Liver (tissue), 3 donors: ENCODE results near the gene MAPK8IP2.

ENCODE experiments used
- ATF3 ChIP-seq: IDR thresholded peaks from 2 replicates; pipeline ENCODE4 v1.6.1; 2016; ENCODE audit warnings: antibody characterized with exemption
- RAD21 ChIP-seq, 2 donors: IDR thresholded peaks; 2 replicates each; pipeline ENCODE4 v1.6.1; 2016; ENCODE audit warnings: antibody characterized with exemption in 2 of 2, mild to moderate bottlenecking in 2 of 2
- REST ChIP-seq: IDR thresholded peaks from 2 replicates; pipeline ENCODE4 v1.6.1; 2016; ENCODE audit warnings: antibody characterized with exemption, mild to moderate bottlenecking
- YY1 ChIP-seq: IDR thresholded peaks from 2 replicates; pipeline ENCODE4 v1.6.1; 2016; ENCODE audit warnings: antibody characterized with exemption, mild to moderate bottlenecking
- TF ChIP-seq, protein P1 (sequence below): fragments of 150-350 bp; IDR thresholded peaks from 2 replicates; pipeline ENCODE4 v1.5.1; 2017; ENCODE audit warnings: improper control_type of control experiment, low read depth, low read length; ENCODE audit not compliant: missing input control
- donor health status: healthy.
- donor health status: healthy.

DNA sequence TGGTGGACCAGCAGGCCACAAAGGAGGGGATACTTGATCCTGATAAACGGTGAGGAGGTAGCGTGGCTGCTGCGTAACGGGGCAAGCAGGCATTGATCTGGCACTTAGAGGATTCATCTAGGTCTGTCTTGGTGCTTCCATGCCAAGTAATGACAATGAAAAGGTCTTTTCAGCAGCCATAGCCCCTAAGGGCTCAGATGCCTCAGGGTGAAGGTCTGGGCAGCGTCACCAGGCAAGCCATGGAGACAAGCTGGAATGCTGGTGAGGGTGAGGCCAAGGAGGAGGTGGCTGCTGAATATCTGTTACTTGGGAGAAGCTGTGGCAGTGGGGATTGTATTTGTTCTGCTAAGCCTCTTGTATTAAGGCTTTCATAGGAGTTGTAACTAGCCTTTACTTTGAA is 13.2 kb upstream of the MAPK8IP2 start:
- TF ChIP-seq, protein P1, sequence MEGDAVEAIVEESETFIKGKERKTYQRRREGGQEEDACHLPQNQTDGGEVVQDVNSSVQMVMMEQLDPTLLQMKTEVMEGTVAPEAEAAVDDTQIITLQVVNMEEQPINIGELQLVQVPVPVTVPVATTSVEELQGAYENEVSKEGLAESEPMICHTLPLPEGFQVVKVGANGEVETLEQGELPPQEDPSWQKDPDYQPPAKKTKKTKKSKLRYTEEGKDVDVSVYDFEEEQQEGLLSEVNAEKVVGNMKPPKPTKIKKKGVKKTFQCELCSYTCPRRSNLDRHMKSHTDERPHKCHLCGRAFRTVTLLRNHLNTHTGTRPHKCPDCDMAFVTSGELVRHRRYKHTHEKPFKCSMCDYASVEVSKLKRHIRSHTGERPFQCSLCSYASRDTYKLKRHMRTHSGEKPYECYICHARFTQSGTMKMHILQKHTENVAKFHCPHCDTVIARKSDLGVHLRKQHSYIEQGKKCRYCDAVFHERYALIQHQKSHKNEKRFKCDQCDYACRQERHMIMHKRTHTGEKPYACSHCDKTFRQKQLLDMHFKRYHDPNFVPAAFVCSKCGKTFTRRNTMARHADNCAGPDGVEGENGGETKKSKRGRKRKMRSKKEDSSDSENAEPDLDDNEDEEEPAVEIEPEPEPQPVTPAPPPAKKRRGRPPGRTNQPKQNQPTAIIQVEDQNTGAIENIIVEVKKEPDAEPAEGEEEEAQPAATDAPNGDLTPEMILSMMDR, result no peak
- TF ChIP-seq REST (no peak), ATF3 (no peak), RAD21 (IDR thresholded peaks at IDR 0.05) (no peak), YY1 (no peak)
